Activated T-cell treated with anti-CD3 and anti-CD28 coated beads, Interleukin-2, amount 50 U/mL, for 4 hours (primary cell): ENCODE data around the gene DAPK1. TPM values are rescaled to one million over a fixed set of nuclear protein-coding genes. Genes with fewer than 3 reads are reported as not detected.
"Not testable (repeated sequence)": the region's sequence is repeated elsewhere in the genome, so short reads cannot be mapped to it uniquely, and the experiment has no call there.

Source experiments
- ATAC-seq, 2 donors: fragments of 200-7000 bp; cut with Tn5 transposase; one replicate each; pipeline ENCODE4 v1.10.0; 2021
- DNase-seq: peaks from one replicate; pipeline ENCODE4 v3.0.0-alpha.2; 2020
- H3K27me3 Mint-ChIP-seq: one replicate; pipeline ENCODE4 v1.8.0; 2021; ENCODE audit warnings: low read depth, mixed read lengths
- H3K36me3 Mint-ChIP-seq: one replicate; pipeline ENCODE4 v1.8.0; 2022; ENCODE audit warnings: mixed read lengths; ENCODE audit not compliant: insufficient read depth
- H3K4me1 Mint-ChIP-seq: one replicate; pipeline ENCODE4 v1.8.0; 2021; ENCODE audit warnings: low read depth, mixed read lengths
- H3K4me3 Mint-ChIP-seq: one replicate; pipeline ENCODE4 v1.8.0; 2021; ENCODE audit warnings: mild to moderate bottlenecking, moderate library complexity, mixed read lengths
- H3K9me3 Mint-ChIP-seq: one replicate; pipeline ENCODE4 v1.8.0; 2021; ENCODE audit warnings: mixed read lengths
- total RNA-seq, 3 donors: library from RNA; stranded (reverse); gene quantifications; one replicate each; pipeline ENCODE4 v1.2.1, GENCODE V29; 2021

DAPK1 gene
- total RNA-seq, 3 donors from 2014 or later = 2.7 to 4.2 (median 4.0) TPM

GRCh38 chr9:87733273-87734052 lies 235.8 kb downstream of the DAPK1 start:
- peaks cover 6% of the 10 kb centered on the region for H3K4me1 Mint-ChIP-seq
- ATAC-seq (no peak), DNase-seq (no peak)
- H3K27me3 Mint-ChIP-seq = peaks cover 11% of the 10 kb centered on the region
- no peak overlapping the region for H3K4me3 Mint-ChIP-seq
- no peaks in the 10 kb centered on the region for H3K9me3 Mint-ChIP-seq
- peaks cover 6% of the 10 kb centered on the region for H3K36me3 Mint-ChIP-seq

GRCh38 chr9:87734106-87734505 lies 236.4 kb downstream of the DAPK1 start:
- Mint-ChIP-seq H3K4me1 (no peaks in the 10 kb centered on the region), H3K27me3 (peaks cover 11% of the 10 kb centered on the region), H3K4me3 (no peak overlapping the region), H3K36me3 (peaks cover 6% of the 10 kb centered on the region), H3K9me3 (no peaks in the 10 kb centered on the region)
- no peak for DNase-seq
- ATAC-seq = no peak

- H3K4me1 Mint-ChIP-seq = peaks cover 2% of the 10 kb centered on the region
- H3K4me3 Mint-ChIP-seq = no peak overlapping the region
- peaks cover 5% of the 10 kb centered on the region for H3K27me3 Mint-ChIP-seq
- no peaks in the 10 kb centered on the region for H3K9me3 Mint-ChIP-seq
- no peaks in the 10 kb centered on the region for H3K36me3 Mint-ChIP-seq
- ATAC-seq = no peak
- no peak for DNase-seq
These were observed 241.9 kb downstream of the DAPK1 start for GRCh38 chr9:87739546-87739945.

- Mint-ChIP-seq H3K4me1 (peaks cover 2% of the 10 kb centered on the region), H3K36me3 (no peaks in the 10 kb centered on the region), H3K27me3 (peaks cover 4% of the 10 kb centered on the region), H3K9me3 (no peaks in the 10 kb centered on the region), H3K4me3 (no peak overlapping the region)
- DNase-seq (no peak), ATAC-seq (no peak)
These were observed 242.5 kb downstream of the DAPK1 start for GRCh38 chr9:87740209-87740608.

- Mint-ChIP-seq H3K4me1 (peaks cover 2% of the 10 kb centered on the region), H3K27me3 (peaks cover 2% of the 10 kb centered on the region), H3K4me3 (no peak overlapping the region), H3K36me3 (no peaks in the 10 kb centered on the region), H3K9me3 (no peaks in the 10 kb centered on the region)
- ATAC-seq (no peak), DNase-seq (no peak)
These were observed 243.7 kb downstream of the DAPK1 start for GRCh38 chr9:87741326-87741725.

- no peaks in the 10 kb centered on the region for H3K36me3 Mint-ChIP-seq
- H3K27me3 Mint-ChIP-seq = peaks cover 4% of the 10 kb centered on the region
These were observed 244.2 kb downstream of the DAPK1 start for GRCh38 chr9:87741891-87742290.

GRCh38 chr9:87742813-87743428 lies 245.3 kb downstream of the DAPK1 start:
- no peak for DNase-seq
- H3K4me3 Mint-ChIP-seq = no peak overlapping the region

More at GRCh38 chr9:87741891-87742290, 244.2 kb downstream of the DAPK1 start:
- Mint-ChIP-seq H3K4me1 (peaks cover 2% of the 10 kb centered on the region), H3K4me3 (no peak overlapping the region), H3K9me3 (no peaks in the 10 kb centered on the region)
- ATAC-seq = no peak
- DNase-seq = no peak

GRCh38 chr9:87744247-87744646 lies 246.6 kb downstream of the DAPK1 start:
- H3K4me1 Mint-ChIP-seq, DNase-seq: not testable (repeated sequence)

More at GRCh38 chr9:87742813-87743428, 245.3 kb downstream of the DAPK1 start:
- H3K27me3 Mint-ChIP-seq = peaks cover 5% of the 10 kb centered on the region
- no peak for ATAC-seq
- H3K9me3 Mint-ChIP-seq = no peaks in the 10 kb centered on the region
- H3K4me1 Mint-ChIP-seq = peaks cover 2% of the 10 kb centered on the region
- H3K36me3 Mint-ChIP-seq = no peaks in the 10 kb centered on the region

GRCh38 chr9:87746186-87746585 lies 248.5 kb downstream of the DAPK1 start:
- no peak overlapping the region for H3K4me3 Mint-ChIP-seq
- H3K27me3 Mint-ChIP-seq = peaks cover 10% of the 10 kb centered on the region
- no peaks in the 10 kb centered on the region for H3K9me3 Mint-ChIP-seq
- no peak for ATAC-seq
- DNase-seq = no peak
- peaks cover 2% of the 10 kb centered on the region for H3K4me1 Mint-ChIP-seq
- no peaks in the 10 kb centered on the region for H3K36me3 Mint-ChIP-seq

More at GRCh38 chr9:87744247-87744646, 246.6 kb downstream of the DAPK1 start:
- H3K27me3 Mint-ChIP-seq = peaks cover 11% of the 10 kb centered on the region
- H3K36me3 Mint-ChIP-seq, H3K9me3 Mint-ChIP-seq, H3K4me3 Mint-ChIP-seq, ATAC-seq: not testable (repeated sequence)

GRCh38 chr9:87748881-87749280 lies 251.2 kb downstream of the DAPK1 start:
- ATAC-seq (no peak), DNase-seq (no peak)
- no peaks in the 10 kb centered on the region for H3K4me1 Mint-ChIP-seq
- H3K4me3 Mint-ChIP-seq = no peak overlapping the region
- peaks cover 10% of the 10 kb centered on the region for H3K27me3 Mint-ChIP-seq
- peaks cover 7% of the 10 kb centered on the region for H3K9me3 Mint-ChIP-seq
- H3K36me3 Mint-ChIP-seq = no peaks in the 10 kb centered on the region

- Mint-ChIP-seq H3K27me3 (peaks cover 10% of the 10 kb centered on the region), H3K4me3 (no peak overlapping the region), H3K36me3 (no peaks in the 10 kb centered on the region), H3K4me1 (no peaks in the 10 kb centered on the region), H3K9me3 (peaks cover 7% of the 10 kb centered on the region)
- ATAC-seq (no peak), DNase-seq (no peak)
These were observed 251.8 kb downstream of the DAPK1 start for GRCh38 chr9:87749335-87750035.

GRCh38 chr9:87750726-87751125 lies 253.1 kb downstream of the DAPK1 start:
- no peak overlapping the region for H3K4me3 Mint-ChIP-seq
- H3K4me1 Mint-ChIP-seq = no peaks in the 10 kb centered on the region
- no peak for ATAC-seq

GRCh38 chr9:87751423-87751822 lies 253.8 kb downstream of the DAPK1 start:
- Mint-ChIP-seq H3K4me1 (no peaks in the 10 kb centered on the region), H3K9me3 (peaks cover 7% of the 10 kb centered on the region), H3K4me3 (no peak overlapping the region), H3K36me3 (no peaks in the 10 kb centered on the region), H3K27me3 (peaks cover 10% of the 10 kb centered on the region)
- no peak for ATAC-seq
- no peak for DNase-seq

More at GRCh38 chr9:87750726-87751125, 253.1 kb downstream of the DAPK1 start:
- H3K9me3 Mint-ChIP-seq = peaks cover 7% of the 10 kb centered on the region
- peaks cover 10% of the 10 kb centered on the region for H3K27me3 Mint-ChIP-seq
- no peaks in the 10 kb centered on the region for H3K36me3 Mint-ChIP-seq
- no peak for DNase-seq

- no peak for ATAC-seq
- Mint-ChIP-seq H3K4me3 (no peak overlapping the region), H3K4me1 (no peaks in the 10 kb centered on the region), H3K27me3 (peaks cover 8% of the 10 kb centered on the region), H3K9me3 (peaks cover 7% of the 10 kb centered on the region), H3K36me3 (no peaks in the 10 kb centered on the region)
- no peak for DNase-seq
These were observed 254.2 kb downstream of the DAPK1 start for GRCh38 chr9:87751868-87752267.
